Measurements from ENCODE around the gene SERTM2. TPM values are rescaled to one million over a fixed set of nuclear protein-coding genes. Genes with fewer than 3 reads are reported as not detected.

The SERTM2 gene
- total RNA-seq = not detected
- not detected for polyA plus RNA-seq

- Histone ChIP-seq H3K4me3 (ENCODE audit: low read length in 2 of 2) (no peak within 1 kb of the TSS), H3K27ac (ENCODE audit: low read depth, low read length) (no peak within 1 kb of the TSS), H3K36me3 (ENCODE audit: insufficient read depth, low read length) (no peaks in the 10 kb centered on the region), H3K9me3 (ENCODE audit: control insufficient read depth in 1 of 2, low read length in 2 of 2) (no peaks in the 10 kb centered on the region), H3K27me3 (ENCODE audit: insufficient read depth, low read length) (no peaks in the 10 kb centered on the region), H3K4me1 (ENCODE audit: insufficient read depth, low read length) (no peaks in the 10 kb centered on the region)
- Mint-ChIP-seq H3K9me3 (no peaks in the 10 kb centered on the region), H3K4me3 (peak within 1 kb of the TSS in 3 of 8 donors; percentile 0 to 21 (median 1)), H3K36me3 (no peaks in the 10 kb centered on the region), H3K4me1 (peaks cover 0 to 1% (median 0%) of the 10 kb centered on the region in 4 donors), H3K27ac (no peak within 1 kb of the TSS), H3K27me3 (peaks cover 1 to 3% of the 10 kb centered on the region in 2 donors)
- POLR2A ChIA-PET (ENCODE audit: partially characterized antibody) = no interaction called here
- intact Hi-C loops (cut with micrococcal nuclease) = no loop called here
- CTCF ChIA-PET (ENCODE audit: partially characterized antibody) = no interaction called here
- DNase-seq = no peak
Measured at GRCh38 chrX:111511477-111511876, at the start of gene SERTM2. TSS of gene SERTM2 (plus strand) at chrX:111511645. CDS start at chrX:111518858, 7,213 bp downstream.

DNA sequence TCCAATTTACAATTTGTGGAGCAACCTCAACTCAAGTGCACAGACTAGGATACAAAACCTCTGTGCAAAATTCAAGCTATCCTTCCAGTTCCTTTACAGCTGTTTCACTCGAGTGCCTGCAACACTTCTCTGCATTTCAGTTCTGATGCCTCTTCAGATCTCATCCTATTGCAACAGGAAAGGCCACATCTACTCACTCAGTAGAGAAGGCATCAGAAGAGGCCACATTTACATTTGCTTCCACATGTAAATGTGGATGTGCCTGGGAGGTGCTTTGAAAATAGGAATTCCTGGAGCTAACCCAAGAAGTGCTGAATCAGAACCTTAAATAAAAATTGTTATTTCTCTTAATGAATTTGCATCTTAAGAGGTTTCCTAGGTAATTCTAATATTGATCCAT lies 45.8 kb upstream of the SERTM2 start:
- no peak for DNase-seq
- Histone ChIP-seq H3K9me3 (ENCODE audit: control insufficient read depth in 1 of 2, low read length in 2 of 2) (no peaks in the 10 kb centered on the region), H3K27ac (ENCODE audit: low read depth, low read length) (no peak overlapping the region), H3K4me3 (ENCODE audit: low read length in 2 of 2) (no peak overlapping the region), H3K36me3 (ENCODE audit: insufficient read depth, low read length) (no peaks in the 10 kb centered on the region), H3K27me3 (ENCODE audit: insufficient read depth, low read length) (no peaks in the 10 kb centered on the region), H3K4me1 (ENCODE audit: insufficient read depth, low read length) (no peaks in the 10 kb centered on the region)
- H3K27me3 Mint-ChIP-seq = no peaks in the 10 kb centered on the region
- no peak overlapping the region for H3K4me3 Mint-ChIP-seq
- H3K27ac Mint-ChIP-seq = no peak overlapping the region
- ChIA-PET POLR2A (ENCODE audit: partially characterized antibody) (no interaction called here), CTCF (ENCODE audit: partially characterized antibody) (no interaction called here)
- H3K4me1 Mint-ChIP-seq = no peaks in the 10 kb centered on the region
- no peaks in the 10 kb centered on the region for H3K36me3 Mint-ChIP-seq
- intact Hi-C loops (cut with micrococcal nuclease) = no loop called here
- H3K9me3 Mint-ChIP-seq = peaks cover 0 to 6% (median under 1%) of the 10 kb centered on the region in 8 donors

DNA sequence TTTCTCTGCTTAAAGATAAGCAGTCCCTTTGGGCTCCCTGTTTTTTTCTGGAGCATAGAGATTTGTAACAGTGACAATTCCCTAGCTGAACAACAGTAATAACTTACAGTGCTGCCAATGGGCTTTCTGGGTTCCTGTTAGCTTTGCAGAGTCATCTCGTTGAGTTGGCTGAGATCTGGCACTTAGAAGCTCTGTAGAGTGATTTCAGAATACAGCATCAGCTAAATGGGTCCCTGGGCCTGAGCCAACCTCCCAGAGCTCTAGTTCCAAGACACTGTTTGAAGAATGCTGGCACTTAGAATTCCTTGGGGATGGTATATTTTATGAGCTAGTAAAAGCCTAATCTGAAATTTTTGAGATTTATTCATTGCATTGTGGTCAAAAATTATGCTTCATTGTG lies 43.5 kb upstream of the SERTM2 start:
- no peak overlapping the region for H3K27ac Mint-ChIP-seq
- ChIA-PET POLR2A (ENCODE audit: partially characterized antibody) (no interaction called here), CTCF (ENCODE audit: partially characterized antibody) (no interaction called here)
- no peak overlapping the region for H3K27ac ChIP-seq (ENCODE audit: low read depth, low read length)
- H3K9me3 Mint-ChIP-seq = peaks cover 0 to 14% (median 5%) of the 10 kb centered on the region in 8 donors
- DNase-seq = no peak
- intact Hi-C loops (cut with micrococcal nuclease) = no loop called here
- no peaks in the 10 kb centered on the region for H3K27me3 Mint-ChIP-seq
- H3K4me3 ChIP-seq (ENCODE audit: low read length in 2 of 2) = no peak overlapping the region
- H3K9me3 ChIP-seq (ENCODE audit: control insufficient read depth in 1 of 2, low read length in 2 of 2) = no peaks in the 10 kb centered on the region
- H3K36me3 ChIP-seq (ENCODE audit: insufficient read depth, low read length) = no peaks in the 10 kb centered on the region
- no peaks in the 10 kb centered on the region for H3K27me3 ChIP-seq (ENCODE audit: insufficient read depth, low read length)
- no peak overlapping the region for H3K4me3 Mint-ChIP-seq
- no peaks in the 10 kb centered on the region for H3K4me1 Mint-ChIP-seq
- no peaks in the 10 kb centered on the region for H3K4me1 ChIP-seq (ENCODE audit: insufficient read depth, low read length)
- no peaks in the 10 kb centered on the region for H3K36me3 Mint-ChIP-seq

DNA sequence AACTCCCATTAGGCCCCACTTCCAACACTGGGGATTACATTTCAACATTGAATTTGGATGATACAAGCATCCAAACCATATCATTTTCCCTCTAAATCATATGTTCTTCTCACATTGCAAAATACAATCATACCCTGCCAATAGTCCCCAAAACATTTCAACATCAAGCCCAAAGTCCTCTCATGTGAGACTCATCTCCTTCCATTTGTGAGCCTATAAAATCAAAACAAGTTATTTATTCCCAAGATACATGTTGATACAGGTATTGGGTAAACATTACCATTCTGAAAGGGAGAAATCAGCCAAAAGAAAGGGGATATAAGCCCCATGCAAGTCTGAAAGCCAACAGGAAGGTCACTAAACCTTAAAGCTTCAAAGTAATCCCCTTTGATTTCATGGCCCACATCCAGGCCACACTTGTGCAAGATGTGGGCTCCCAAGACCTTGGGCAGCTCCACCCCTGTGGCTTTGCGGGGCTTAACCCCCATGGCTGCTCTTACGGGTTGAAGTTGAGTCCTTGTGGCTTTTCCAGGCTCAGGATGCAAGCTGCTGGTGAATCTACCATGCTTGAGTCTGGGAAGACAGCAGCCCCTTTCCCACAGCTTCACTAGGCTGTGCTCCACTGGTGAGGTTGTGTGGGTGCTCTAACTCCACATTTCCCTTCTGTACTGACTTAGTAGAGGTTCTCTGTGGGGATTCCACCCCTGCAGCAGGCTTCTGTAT lies 40.6 kb upstream of the SERTM2 start:
- H3K4me1 ChIP-seq (ENCODE audit: insufficient read depth, low read length) = no peaks in the 10 kb centered on the region
- CTCF ChIA-PET (ENCODE audit: partially characterized antibody) = no interaction called here
- no peaks in the 10 kb centered on the region for H3K27me3 ChIP-seq (ENCODE audit: insufficient read depth, low read length)
- intact Hi-C loops (cut with micrococcal nuclease) = no loop called here
- H3K27me3 Mint-ChIP-seq = no peaks in the 10 kb centered on the region
- no peak overlapping the region for H3K4me3 ChIP-seq (ENCODE audit: low read length in 2 of 2)
- H3K9me3 ChIP-seq (ENCODE audit: control insufficient read depth in 1 of 2, low read length in 2 of 2) = no peaks in the 10 kb centered on the region
- H3K36me3 Mint-ChIP-seq = no peaks in the 10 kb centered on the region
- H3K9me3 Mint-ChIP-seq = peaks cover 0 to 14% (median 5%) of the 10 kb centered on the region in 8 donors
- H3K4me3 Mint-ChIP-seq = no peak overlapping the region
- no peak overlapping the region for H3K27ac Mint-ChIP-seq
- no peak overlapping the region for H3K27ac ChIP-seq (ENCODE audit: low read depth, low read length)
- DNase-seq = no peak
- no peaks in the 10 kb centered on the region for H3K4me1 Mint-ChIP-seq
- H3K36me3 ChIP-seq (ENCODE audit: insufficient read depth, low read length) = no peaks in the 10 kb centered on the region
- POLR2A ChIA-PET (ENCODE audit: partially characterized antibody) = no interaction called here

DNA sequence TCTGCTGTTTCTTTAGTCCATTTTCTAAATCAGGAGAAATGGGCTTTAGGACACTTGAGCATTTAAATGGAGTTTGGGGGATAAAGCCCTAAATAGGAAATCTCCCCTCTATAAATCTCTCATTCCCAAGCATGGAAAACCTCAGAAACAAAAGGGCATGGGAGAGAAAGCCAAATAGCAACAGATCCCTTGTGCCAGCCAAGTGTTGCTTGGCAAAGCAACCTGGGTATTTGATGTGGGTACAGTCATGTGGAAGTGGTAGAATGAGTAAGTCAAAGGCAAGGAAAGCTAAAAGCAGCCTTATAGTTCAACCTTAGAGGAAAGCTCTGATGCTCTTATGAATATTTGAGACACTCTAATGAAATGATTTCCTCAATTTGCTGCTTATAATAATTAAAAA lies 29.5 kb upstream of the SERTM2 start:
- Mint-ChIP-seq H3K9me3 (peaks cover 0 to 3% (median 0%) of the 10 kb centered on the region in 8 donors), H3K27ac (no peak overlapping the region), H3K27me3 (no peaks in the 10 kb centered on the region), H3K4me1 (no peaks in the 10 kb centered on the region), H3K36me3 (no peaks in the 10 kb centered on the region), H3K4me3 (no peak overlapping the region)
- Histone ChIP-seq H3K27me3 (ENCODE audit: insufficient read depth, low read length) (no peaks in the 10 kb centered on the region), H3K36me3 (ENCODE audit: insufficient read depth, low read length) (no peaks in the 10 kb centered on the region), H3K27ac (ENCODE audit: low read depth, low read length) (no peak overlapping the region), H3K4me3 (ENCODE audit: low read length in 2 of 2) (no peak overlapping the region), H3K4me1 (ENCODE audit: insufficient read depth, low read length) (no peaks in the 10 kb centered on the region), H3K9me3 (ENCODE audit: control insufficient read depth in 1 of 2, low read length in 2 of 2) (no peaks in the 10 kb centered on the region)
- intact Hi-C loops (cut with micrococcal nuclease) = no loop called here
- ChIA-PET CTCF (ENCODE audit: partially characterized antibody) (no interaction called here), POLR2A (ENCODE audit: partially characterized antibody) (no interaction called here)
- DNase-seq = no peak

DNA sequence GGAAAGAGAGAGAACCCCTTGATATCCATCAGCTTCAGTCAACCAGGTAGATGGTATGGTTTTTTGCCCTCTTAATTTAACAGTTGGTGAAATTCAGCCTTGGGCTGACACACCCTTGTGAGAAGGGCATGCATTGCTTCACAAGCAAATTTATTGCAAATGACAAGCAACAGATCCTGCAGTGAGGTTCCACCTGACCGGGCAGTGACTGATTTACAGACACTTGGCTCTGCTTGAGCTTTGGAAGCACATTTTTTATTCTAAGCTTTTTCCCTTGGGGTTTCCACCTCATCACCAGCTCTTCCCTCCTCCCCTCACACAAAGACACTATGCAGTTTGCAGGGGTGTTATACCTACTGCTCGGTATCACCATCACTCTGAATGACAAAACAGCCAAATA lies 28.3 kb upstream of the SERTM2 start:
- ChIA-PET CTCF (ENCODE audit: partially characterized antibody) (no interaction called here), POLR2A (ENCODE audit: partially characterized antibody) (no interaction called here)
- DNase-seq = no peak
- Histone ChIP-seq H3K36me3 (ENCODE audit: insufficient read depth, low read length) (no peaks in the 10 kb centered on the region), H3K27me3 (ENCODE audit: insufficient read depth, low read length) (no peaks in the 10 kb centered on the region), H3K27ac (ENCODE audit: low read depth, low read length) (no peak overlapping the region), H3K4me1 (ENCODE audit: insufficient read depth, low read length) (no peaks in the 10 kb centered on the region), H3K9me3 (ENCODE audit: control insufficient read depth in 1 of 2, low read length in 2 of 2) (no peaks in the 10 kb centered on the region), H3K4me3 (ENCODE audit: low read length in 2 of 2) (no peak overlapping the region)
- H3K27me3 Mint-ChIP-seq = no peaks in the 10 kb centered on the region
- H3K36me3 Mint-ChIP-seq = no peaks in the 10 kb centered on the region
- no peaks in the 10 kb centered on the region for H3K4me1 Mint-ChIP-seq
- no peak overlapping the region for H3K27ac Mint-ChIP-seq
- intact Hi-C loops (cut with micrococcal nuclease) = no loop called here
- H3K9me3 Mint-ChIP-seq = peaks cover 0 to 3% (median under 1%) of the 10 kb centered on the region in 8 donors
- no peak overlapping the region for H3K4me3 Mint-ChIP-seq

DNA sequence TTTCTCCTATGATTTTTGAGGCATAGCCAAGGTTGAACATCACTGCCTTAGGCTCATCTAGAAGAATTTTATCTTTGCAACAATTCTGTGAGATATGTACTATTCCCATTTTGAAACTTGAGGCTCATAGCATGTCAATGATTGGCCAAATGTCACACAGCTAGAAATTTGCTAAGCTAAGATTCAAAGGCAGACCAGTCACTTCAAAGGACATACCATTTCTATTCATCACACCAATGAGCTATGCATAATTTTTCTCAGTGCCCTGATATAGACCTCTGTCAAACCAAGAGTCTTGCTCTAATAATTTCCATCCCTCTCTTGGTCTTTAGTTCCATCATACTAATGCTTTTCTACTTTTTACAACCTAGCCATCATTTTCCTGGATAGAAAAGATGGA lies 27.6 kb upstream of the SERTM2 start:
- intact Hi-C loops (cut with micrococcal nuclease) = no loop called here
- DNase-seq = no peak
- CTCF ChIA-PET (ENCODE audit: partially characterized antibody) = no interaction called here
- H3K27me3 ChIP-seq (ENCODE audit: insufficient read depth, low read length) = no peaks in the 10 kb centered on the region
- no peaks in the 10 kb centered on the region for H3K36me3 Mint-ChIP-seq
- no peak overlapping the region for H3K27ac Mint-ChIP-seq
- POLR2A ChIA-PET (ENCODE audit: partially characterized antibody) = no interaction called here
- no peak overlapping the region for H3K4me3 ChIP-seq (ENCODE audit: low read length in 2 of 2)
- H3K9me3 Mint-ChIP-seq = peaks cover 0 to 3% (median under 1%) of the 10 kb centered on the region in 8 donors
- no peak overlapping the region for H3K27ac ChIP-seq (ENCODE audit: low read depth, low read length)
- no peaks in the 10 kb centered on the region for H3K27me3 Mint-ChIP-seq
- no peaks in the 10 kb centered on the region for H3K4me1 Mint-ChIP-seq
- no peaks in the 10 kb centered on the region for H3K9me3 ChIP-seq (ENCODE audit: control insufficient read depth in 1 of 2, low read length in 2 of 2)
- no peak overlapping the region for H3K4me3 Mint-ChIP-seq
- no peaks in the 10 kb centered on the region for H3K4me1 ChIP-seq (ENCODE audit: insufficient read depth, low read length)
- H3K36me3 ChIP-seq (ENCODE audit: insufficient read depth, low read length) = no peaks in the 10 kb centered on the region

- DNase-seq = no peak
- Mint-ChIP-seq H3K36me3 (no peaks in the 10 kb centered on the region), H3K9me3 (peaks cover 0 to 3% (median 0%) of the 10 kb centered on the region in 8 donors), H3K4me3 (no peak overlapping the region), H3K27ac (no peak overlapping the region), H3K27me3 (no peaks in the 10 kb centered on the region), H3K4me1 (no peaks in the 10 kb centered on the region)
- Histone ChIP-seq H3K4me3 (ENCODE audit: low read length in 2 of 2) (no peak overlapping the region), H3K27ac (ENCODE audit: low read depth, low read length) (no peak overlapping the region), H3K4me1 (ENCODE audit: insufficient read depth, low read length) (no peaks in the 10 kb centered on the region), H3K27me3 (ENCODE audit: insufficient read depth, low read length) (no peaks in the 10 kb centered on the region), H3K36me3 (ENCODE audit: insufficient read depth, low read length) (no peaks in the 10 kb centered on the region), H3K9me3 (ENCODE audit: control insufficient read depth in 1 of 2, low read length in 2 of 2) (no peaks in the 10 kb centered on the region)
- POLR2A ChIA-PET (ENCODE audit: partially characterized antibody) = no interaction called here
- CTCF ChIA-PET (ENCODE audit: partially characterized antibody) = no interaction called here
- intact Hi-C loops (cut with micrococcal nuclease) = no loop called here
Measured at GRCh38 chrX:111490688-111491087, 20.8 kb upstream of the SERTM2 start.
